ENCODE data around the gene SLC39A7. TPM values are rescaled to one million over a fixed set of nuclear protein-coding genes. Genes with fewer than 3 reads are reported as not detected.

Gene SLC39A7
- total and polyA plus RNA-seq, 2 donors (not counting 3 experiments of a cell fraction or from before 2014, with no cell fraction given) = 99.8 to 129 TPM

GRCh38 chr6:33163540-33163939, 37.1 kb upstream of the SLC39A7 start:
- no peak overlapping the region for H3K27ac ChIP-seq (ENCODE audit: insufficient read depth, low read depth, low read length)
- no peak overlapping the region for H2AFZ ChIP-seq (ENCODE audit: low read depth, low read length)
- TF ChIP-seq CTCF (IDR thresholded peaks at IDR 0.05; ENCODE audit: extremely low read depth in 1 of 2, insufficient read depth in 1 of 2, low read depth in 1 of 2, low read length in 2 of 2) (no peak), POLR2AphosphoS5 (IDR thresholded peaks at IDR 0.05; ENCODE audit: insufficient read depth, low read depth, low read length) (no peak), MAX (IDR thresholded peaks at IDR 0.05; ENCODE audit: insufficient read depth, insufficient read length) (no peak), EZH2 (IDR thresholded peaks at IDR 0.05; ENCODE audit: borderline replicate concordance, low read depth, low read length, severe bottlenecking) (no peak), FOS (IDR thresholded peaks at IDR 0.05; ENCODE audit: borderline replicate concordance, insufficient read depth, low read length) (no peak), POLR2A (IDR thresholded peaks at IDR 0.05; ENCODE audit: low read depth, low read length) (no peak), JUN (IDR thresholded peaks at IDR 0.05; ENCODE audit: borderline replicate concordance, insufficient read depth, insufficient read length, low read depth) (no peak), GATA2 (IDR thresholded peaks at IDR 0.05; ENCODE audit: insufficient read depth, insufficient read length, low read depth, low read length) (no peak), MYC (IDR thresholded peaks at IDR 0.05; ENCODE audit: low read depth, low read length) (no peak)
- FAIRE-seq (no peak), DNase-seq (ENCODE audit: low read depth, low spot score) (no peak)
- BruUV-seq (replicated peaks) = no TSS peak
- H3K79me2 ChIP-seq (ENCODE audit: control insufficient read depth, insufficient read depth, low read length) = no peaks in the 10 kb centered on the region
- H4K20me1 ChIP-seq (replicated peaks; ENCODE audit: control insufficient read depth, extremely low read depth, insufficient read depth, low read length) = no peaks in the 10 kb centered on the region
- no peak overlapping the region for H3K9ac ChIP-seq (replicated peaks; ENCODE audit: extremely low read depth, insufficient read depth, low read length)
- H3K4me2 ChIP-seq (ENCODE audit: insufficient read depth, low read length) = no peak overlapping the region
- no peak overlapping the region for H3K4me3 ChIP-seq (replicated peaks in 1 of 3; ENCODE audit: insufficient read depth in 1 of 3, low read depth in 1 of 3, low read length in 3 of 3)
- H3K27me3 ChIP-seq (ENCODE audit: control insufficient read depth in 2 of 2, insufficient read depth in 2 of 2, low read length in 2 of 2) = no peaks in the 10 kb centered on the region
- CTCF ChIA-PET = interaction anchor here (1.1 to 1.4 kb wide), 2 partner anchors 10 to 85 kb away, joined by 3 to 6 read pairs; no protein-coding TSS in a partner anchor
- dilution Hi-C loops (cut with MboI; ENCODE audit: extremely low pct_ligation_motif_present, low sequenced_read_pairs) = no loop called here
- H3K9me3 ChIP-seq (replicated peaks; ENCODE audit: control insufficient read depth, insufficient read depth, low read length) = no peaks in the 10 kb centered on the region
- no peaks in the 10 kb centered on the region for H3K36me3 ChIP-seq (ENCODE audit: control insufficient read depth in 2 of 2, extremely low read depth in 1 of 2, insufficient read depth in 2 of 2, low read length in 2 of 2)
- POLR2A ChIA-PET = no interaction called here
- no peaks in the 10 kb centered on the region for H3K4me1 ChIP-seq (ENCODE audit: control insufficient read depth, extremely low read depth, insufficient read depth, low read length)
- intact Hi-C loops (cut with micrococcal nuclease) = no loop called here
- H3K9me1 ChIP-seq (replicated peaks; ENCODE audit: control insufficient read depth, extremely low read depth, insufficient read depth, low read length) = no peaks in the 10 kb centered on the region

Data from endothelial cell of umbilical vein (primary cell).